Activated CD4-positive, alpha-beta memory T cell treated with anti-CD3 and anti-CD28 coated beads, Interleukin-2, amount 10 ng/mL, durations not matched to agents 7 days and 5 days (primary cell): ENCODE results near the gene MAPK8. TPM values are rescaled to one million over a fixed set of nuclear protein-coding genes. Genes with fewer than 3 reads are reported as not detected.
A peak's percentile ranks its signal among the peaks of the same experiment; 100 is the strongest.

Source experiments
- CTCF ChIA-PET: fragments of 350-600 bp; sonication (Branson Sonifier 250); formaldehyde crosslinking; loops from one replicate; lab custom pipeline; 2021; ENCODE audit warnings: antibody characterized with exemption, inconsistent platforms; lab: Charles Lee
- POLR2A ChIA-PET: fragments of 350-600 bp; sonication (Branson Sonifier 250); formaldehyde crosslinking; loops from one replicate; lab custom pipeline; 2021; ENCODE audit warnings: antibody characterized with exemption; lab: Charles Lee
- DNase-seq: peaks from one replicate; pipeline ENCODE4 v3.0.0-alpha.2; 2020
- H3K27ac Mint-ChIP-seq: one replicate; pipeline ENCODE4 v1.8.0; 2021; ENCODE audit warnings: mild to moderate bottlenecking, mixed read lengths
- H3K27me3 Mint-ChIP-seq: one replicate; pipeline ENCODE4 v1.8.0; 2021; ENCODE audit warnings: mixed read lengths
- H3K36me3 Mint-ChIP-seq: one replicate; pipeline ENCODE4 v1.8.0; 2021; ENCODE audit warnings: low read depth, mixed read lengths
- H3K4me1 Mint-ChIP-seq: one replicate; pipeline ENCODE4 v1.8.0; 2021; ENCODE audit warnings: mixed read lengths
- H3K4me3 Mint-ChIP-seq: one replicate; pipeline ENCODE4 v1.8.0; 2021; ENCODE audit warnings: mild to moderate bottlenecking, mixed read lengths
- H3K9me3 Mint-ChIP-seq: one replicate; pipeline ENCODE4 v1.8.0; 2021; ENCODE audit warnings: mixed read lengths
- total RNA-seq, 2 experiments: library from RNA; stranded (reverse); gene quantifications; one replicate each; pipeline ENCODE4 v1.2.3, GENCODE V29; 2021

Gene MAPK8
- total RNA-seq, 2 experiments from 2014 or later = 46.2 to 48.2 TPM

DNA sequence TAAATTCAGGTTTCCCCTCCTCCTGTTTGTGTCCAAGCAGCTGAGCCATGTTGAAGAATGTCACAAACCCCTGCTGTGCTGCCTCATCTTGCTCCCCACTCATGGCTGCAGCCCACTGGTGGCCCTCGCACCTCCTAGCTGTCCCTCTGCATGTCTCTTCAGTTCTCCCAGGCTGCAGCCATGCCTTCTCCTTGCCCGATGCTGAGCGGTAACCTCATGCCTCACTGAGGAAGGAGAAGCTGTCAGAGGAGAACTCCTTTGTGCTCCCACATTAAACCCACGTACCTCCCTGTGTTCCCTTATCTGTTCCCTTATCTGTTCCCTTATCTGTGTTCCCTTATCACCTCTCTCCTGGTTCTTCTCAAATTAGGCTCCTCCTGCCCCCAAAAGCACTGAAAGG is 21.7 kb upstream of the MAPK8 start:
- Mint-ChIP-seq H3K4me1 (peaks cover 25% of the 10 kb centered on the region), H3K27ac (no peak overlapping the region), H3K4me3 (no peak overlapping the region), H3K27me3 (peaks cover 26% of the 10 kb centered on the region), H3K36me3 (no peaks in the 10 kb centered on the region), H3K9me3 (peaks cover 23% of the 10 kb centered on the region)
- ChIA-PET CTCF (no interaction called here), POLR2A (no interaction called here)
- no peak for DNase-seq

GRCh38 chr10:48285710-48286109 is 20.8 kb upstream of the MAPK8 start:
- CTCF ChIA-PET = no interaction called here

GRCh38 chr10:48286356-48286755 is 20.1 kb upstream of the MAPK8 start:
- ChIA-PET CTCF (no interaction called here), POLR2A (no interaction called here)
- DNase-seq = no peak
- Mint-ChIP-seq H3K4me1 (peaks cover 39% of the 10 kb centered on the region), H3K27me3 (peaks cover 22% of the 10 kb centered on the region), H3K27ac (no peak overlapping the region), H3K4me3 (no peak overlapping the region), H3K9me3 (peaks cover 23% of the 10 kb centered on the region), H3K36me3 (no peaks in the 10 kb centered on the region)

More at GRCh38 chr10:48285710-48286109, 20.8 kb upstream of the MAPK8 start:
- H3K4me3 Mint-ChIP-seq = no peak overlapping the region
- H3K9me3 Mint-ChIP-seq = peaks cover 23% of the 10 kb centered on the region
- H3K36me3 Mint-ChIP-seq = no peaks in the 10 kb centered on the region
- H3K27me3 Mint-ChIP-seq = peaks cover 26% of the 10 kb centered on the region
- no peak for DNase-seq
- POLR2A ChIA-PET = no interaction called here
- H3K27ac Mint-ChIP-seq = no peak overlapping the region
- peaks cover 32% of the 10 kb centered on the region for H3K4me1 Mint-ChIP-seq

DNA sequence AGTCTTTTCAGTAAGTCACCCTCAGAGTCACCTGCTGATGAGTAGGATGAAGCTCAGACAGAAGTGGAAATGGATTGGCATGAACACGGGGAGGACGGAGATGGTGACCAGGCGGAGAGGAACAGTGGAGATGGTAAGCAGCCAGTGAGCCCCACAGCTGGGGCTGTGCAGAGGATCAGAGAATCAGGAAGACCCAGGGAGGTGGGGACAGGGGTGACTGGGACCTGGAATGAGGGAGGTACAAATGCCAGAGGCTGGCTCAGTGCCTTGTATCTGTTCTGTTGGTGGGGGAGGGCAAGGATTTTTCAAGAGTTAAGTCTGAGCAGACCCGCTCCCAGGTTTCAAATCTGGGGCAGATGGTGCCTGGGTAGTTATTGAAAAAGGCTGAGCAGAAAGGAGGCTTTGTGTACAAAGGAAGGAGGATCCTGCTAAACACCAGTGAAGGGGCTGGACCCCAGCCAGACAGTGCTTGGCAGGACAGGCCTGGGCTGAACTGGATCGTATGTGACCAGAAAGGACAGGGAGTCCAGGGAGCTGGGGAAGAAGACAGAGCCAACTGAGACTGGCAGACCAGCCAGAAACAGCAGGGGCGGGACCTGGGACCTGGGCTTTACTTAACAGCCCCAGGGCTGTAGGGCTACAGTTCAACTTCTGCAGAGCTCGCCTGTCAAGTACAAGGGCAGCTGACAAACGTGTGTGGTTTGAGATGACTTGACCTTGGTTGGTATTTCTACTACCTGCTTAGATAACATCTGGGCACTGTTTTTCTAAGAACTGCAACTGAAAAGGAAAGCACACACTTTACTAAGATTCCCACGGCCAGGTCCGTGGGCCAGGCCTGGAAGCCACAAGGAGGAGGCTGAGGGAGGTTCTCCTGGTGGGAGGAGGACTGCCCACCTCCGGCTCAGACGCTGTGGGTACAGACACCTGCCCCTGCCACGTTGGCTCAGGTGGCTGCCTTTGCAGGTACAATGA is 18.8 kb upstream of the MAPK8 start:
- Mint-ChIP-seq H3K4me3 (no peak overlapping the region), H3K27me3 (peaks cover 17% of the 10 kb centered on the region), H3K4me1 (peaks cover 43% of the 10 kb centered on the region), H3K36me3 (no peaks in the 10 kb centered on the region), H3K27ac (no peak overlapping the region), H3K9me3 (peaks cover 16% of the 10 kb centered on the region)
- DNase-seq = no peak
- ChIA-PET CTCF (interaction anchor here (1.6 kb wide), 1 partner anchor 10 kb away, joined by 4 read pairs; no protein-coding TSS in a partner anchor), POLR2A (no interaction called here)

GRCh38 chr10:48288661-48289060 is 17.8 kb upstream of the MAPK8 start:
- no peaks in the 10 kb centered on the region for H3K36me3 Mint-ChIP-seq
- DNase-seq = no peak
- H3K4me1 Mint-ChIP-seq = peaks cover 43% of the 10 kb centered on the region
- ChIA-PET POLR2A (no interaction called here), CTCF (interaction anchor here (0.7 to 1.6 kb wide), 2 partner anchors 9 to 12 kb away, joined by 3 to 4 read pairs; no protein-coding TSS in a partner anchor)
- H3K4me3 Mint-ChIP-seq = no peak overlapping the region
- H3K9me3 Mint-ChIP-seq = peaks cover 13% of the 10 kb centered on the region
- H3K27ac Mint-ChIP-seq = no peak overlapping the region
- H3K27me3 Mint-ChIP-seq = peaks cover 16% of the 10 kb centered on the region

- CTCF ChIA-PET = interaction anchor here (0.7 to 1.4 kb wide), 3 partner anchors 8 to 20 kb away, joined by 3 to 4 read pairs (median 3); no protein-coding TSS in a partner anchor
- DNase-seq = peak; percentile 51
- H3K4me1 Mint-ChIP-seq = peaks cover 43% of the 10 kb centered on the region
Observed at GRCh38 chr10:48289501-48290238, 16.8 kb upstream of the MAPK8 start.

GRCh38 chr10:48290286-48290685 is 16.2 kb upstream of the MAPK8 start:
- Mint-ChIP-seq H3K36me3 (no peaks in the 10 kb centered on the region), H3K4me1 (peaks cover 43% of the 10 kb centered on the region), H3K9me3 (peaks cover under 1% of the 10 kb centered on the region), H3K4me3 (no peak overlapping the region), H3K27ac (no peak overlapping the region), H3K27me3 (peaks cover 6% of the 10 kb centered on the region)
- POLR2A ChIA-PET = interaction anchor here (1.3 kb wide), 1 partner anchor 20 kb away, joined by 3 read pairs; no protein-coding TSS in a partner anchor
- CTCF ChIA-PET = interaction anchor here (0.8 to 1.4 kb wide), 2 partner anchors 9 to 20 kb away, joined by 3 to 4 read pairs; no protein-coding TSS in a partner anchor
- DNase-seq = no peak

More at GRCh38 chr10:48289501-48290238, 16.8 kb upstream of the MAPK8 start:
- H3K36me3 Mint-ChIP-seq = no peaks in the 10 kb centered on the region
- no peak overlapping the region for H3K4me3 Mint-ChIP-seq
- H3K27me3 Mint-ChIP-seq = peaks cover 11% of the 10 kb centered on the region
- peaks cover 6% of the 10 kb centered on the region for H3K9me3 Mint-ChIP-seq
- no peak overlapping the region for H3K27ac Mint-ChIP-seq
- POLR2A ChIA-PET = interaction anchor here (1.3 kb wide), 1 partner anchor 21 kb away, joined by 3 read pairs; no protein-coding TSS in a partner anchor

DNA sequence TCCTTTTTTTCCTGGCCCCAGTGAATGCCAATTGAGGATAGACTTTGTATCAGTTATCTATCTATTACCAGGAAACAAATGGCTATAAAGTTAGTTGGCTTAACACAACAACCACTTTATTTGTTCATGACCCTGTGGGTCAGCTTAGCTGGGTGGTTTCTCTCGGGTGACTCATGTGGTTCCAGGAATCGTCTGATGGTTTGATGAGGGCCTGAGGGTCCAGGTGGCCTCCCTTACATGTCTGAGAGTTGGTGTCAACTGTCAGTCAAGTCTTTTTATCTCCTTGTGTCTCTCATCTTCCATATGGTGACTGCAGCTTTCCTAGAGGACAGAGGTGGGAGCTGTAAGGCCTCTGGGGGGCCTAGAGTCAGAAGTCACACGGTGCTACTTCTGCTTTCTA is 15.3 kb upstream of the MAPK8 start:
- H3K9me3 Mint-ChIP-seq = no peaks in the 10 kb centered on the region
- H3K27me3 Mint-ChIP-seq = no peaks in the 10 kb centered on the region
- DNase-seq = no peak
- H3K4me3 Mint-ChIP-seq = no peak overlapping the region
- ChIA-PET CTCF (interaction anchor here (1.0 to 1.4 kb wide), 2 partner anchors 10 to 19 kb away, joined by 3 to 4 read pairs; no protein-coding TSS in a partner anchor), POLR2A (no interaction called here)
- no peak overlapping the region for H3K27ac Mint-ChIP-seq
- H3K36me3 Mint-ChIP-seq = no peaks in the 10 kb centered on the region
- peaks cover 43% of the 10 kb centered on the region for H3K4me1 Mint-ChIP-seq

- POLR2A ChIA-PET = no interaction called here
- Mint-ChIP-seq H3K27me3 (no peaks in the 10 kb centered on the region), H3K36me3 (no peaks in the 10 kb centered on the region), H3K4me3 (no peak overlapping the region), H3K27ac (no peak overlapping the region), H3K9me3 (no peaks in the 10 kb centered on the region), H3K4me1 (peaks cover 37% of the 10 kb centered on the region)
- DNase-seq = no peak
- CTCF ChIA-PET = no interaction called here
Observed at GRCh38 chr10:48292616-48293015, 13.9 kb upstream of the MAPK8 start.

- Mint-ChIP-seq H3K27me3 (no peaks in the 10 kb centered on the region), H3K27ac (no peak overlapping the region), H3K4me1 (peaks cover 23% of the 10 kb centered on the region), H3K9me3 (no peaks in the 10 kb centered on the region), H3K4me3 (no peak overlapping the region), H3K36me3 (no peaks in the 10 kb centered on the region)
- ChIA-PET CTCF (no interaction called here), POLR2A (no interaction called here)
- DNase-seq = no peak
Observed at GRCh38 chr10:48294431-48294830, 12.0 kb upstream of the MAPK8 start.

DNA sequence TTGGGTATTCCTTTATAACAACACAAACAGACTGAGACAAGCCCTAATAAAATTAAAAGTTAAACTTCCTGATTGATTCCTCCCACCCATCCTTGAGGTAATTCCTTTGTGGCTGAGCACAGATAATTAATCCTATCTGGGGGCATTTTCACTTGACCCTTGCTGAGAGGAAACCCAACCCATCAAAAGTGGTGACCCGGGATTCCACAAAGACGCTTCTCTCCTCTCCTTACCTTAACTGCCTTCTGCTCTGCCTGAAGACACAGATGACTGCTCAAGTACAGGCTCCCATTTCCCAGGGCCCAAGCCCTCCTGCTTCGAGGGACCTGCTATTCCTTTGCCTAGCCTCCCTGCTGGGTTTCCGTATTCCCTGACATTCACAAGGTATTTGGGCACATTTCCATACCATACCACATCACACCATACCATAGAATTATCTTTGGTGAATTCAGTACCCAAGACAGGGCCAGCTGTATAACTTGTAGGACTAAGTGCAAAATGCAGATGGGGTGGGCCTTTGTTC is 9.8 kb upstream of the MAPK8 start:
- H3K27me3 Mint-ChIP-seq = peaks cover 3% of the 10 kb centered on the region
- POLR2A ChIA-PET = no interaction called here

DNA sequence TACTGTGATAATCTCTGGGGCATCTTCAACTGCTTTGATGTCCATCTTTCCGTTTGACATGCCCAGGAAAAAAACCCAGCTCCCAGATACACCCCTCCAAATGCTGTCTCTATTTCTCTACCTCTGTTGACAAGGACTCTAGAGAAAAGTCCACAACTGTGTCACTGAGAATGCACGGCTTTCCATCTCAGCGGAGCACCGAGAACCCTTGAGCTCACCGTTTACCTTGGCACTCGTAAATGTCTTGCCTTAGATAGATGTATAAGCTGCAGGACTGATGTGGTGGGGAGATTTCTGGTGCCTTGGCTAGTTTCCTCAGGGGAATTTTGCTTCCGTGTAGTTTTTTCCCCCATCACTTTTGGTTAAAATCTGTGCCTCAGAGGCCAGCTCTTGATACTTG is 7.4 kb upstream of the MAPK8 start:
- CTCF ChIA-PET = no interaction called here

More for the DNA sequence above, 9.8 kb upstream of the MAPK8 start:
- Mint-ChIP-seq H3K27ac (no peak overlapping the region), H3K4me1 (peaks cover 2% of the 10 kb centered on the region), H3K36me3 (no peaks in the 10 kb centered on the region), H3K9me3 (no peaks in the 10 kb centered on the region), H3K4me3 (no peak overlapping the region)
- CTCF ChIA-PET = no interaction called here
- no peak for DNase-seq

More for the DNA sequence above, 7.4 kb upstream of the MAPK8 start:
- Mint-ChIP-seq H3K4me1 (peaks cover 3% of the 10 kb centered on the region), H3K9me3 (no peaks in the 10 kb centered on the region), H3K36me3 (no peaks in the 10 kb centered on the region), H3K4me3 (no peak overlapping the region), H3K27ac (no peak overlapping the region), H3K27me3 (peaks cover 6% of the 10 kb centered on the region)
- DNase-seq = no peak
- POLR2A ChIA-PET = no interaction called here
